Lung (tissue), 12 donors: ENCODE data around the gene ERMARD. TPM values are rescaled to one million over a fixed set of nuclear protein-coding genes. Genes with fewer than 3 reads are reported as not detected.

Experiments
- ATAC-seq: fragments of 200-7000 bp; cut with Tn5 transposase; one replicate; pipeline ENCODE4 v1.9.1; 2020; ENCODE audit warnings: moderate number of reproducible peaks; ENCODE audit not compliant: insufficient read depth, low FRiP score
- DNase-seq, 3 donors: peaks; one replicate each; pipeline ENCODE4 v3.0.0-alpha.2; 2013 to 2017
- H3K27ac ChIP-seq, 2 donors: one replicate each; pipeline ENCODE4 v1.5.1; 2013; ENCODE audit warnings: mild to moderate bottlenecking in 2 of 2, moderate library complexity in 2 of 2, control low read depth in 1 of 2, inconsistent platforms in 1 of 2, low read depth in 1 of 2, low read length in 1 of 2
- H3K27me3 ChIP-seq, 3 donors: one replicate each; pipeline ENCODE4 v1.5.1; 2013; ENCODE audit warnings: low read length in 2 of 3; ENCODE audit not compliant: control insufficient read depth in 3 of 3, insufficient read depth in 3 of 3
- H3K36me3 ChIP-seq, 4 donors: one replicate each; pipeline ENCODE4 v1.5.1; 2013; ENCODE audit warnings: low read length in 4 of 4, mild to moderate bottlenecking in 1 of 4, moderate library complexity in 1 of 4; ENCODE audit not compliant: control insufficient read depth in 4 of 4, insufficient read depth in 4 of 4
- H3K4me1 ChIP-seq, 5 donors: one replicate each; pipeline ENCODE4 v1.5.1; 2013; ENCODE audit warnings: low read length in 5 of 5, mild to moderate bottlenecking in 2 of 5, moderate library complexity in 1 of 5; ENCODE audit not compliant: control insufficient read depth in 5 of 5, insufficient read depth in 5 of 5
- H3K4me3 ChIP-seq: one replicate; pipeline ENCODE4 v1.5.1; 2013; ENCODE audit warnings: mild to moderate bottlenecking, control low read depth, moderate library complexity
- H3K9ac ChIP-seq, 2 donors: one replicate each; pipeline ENCODE4 v1.5.1; 2013; ENCODE audit warnings: low read length in 2 of 2, control low read depth in 1 of 2; ENCODE audit not compliant: insufficient read depth in 1 of 2
- H3K9me3 ChIP-seq, 4 donors: one replicate each; pipeline ENCODE4 v1.5.1; 2013; ENCODE audit warnings: low read length in 3 of 4, mild to moderate bottlenecking in 1 of 4, moderate library complexity in 1 of 4; ENCODE audit not compliant: control insufficient read depth in 4 of 4, insufficient read depth in 3 of 4
- CTCF ChIP-seq: IDR thresholded peaks from 2 replicates; pipeline ENCODE4 v1.5.1; 2012; ENCODE audit warnings: mild to moderate bottlenecking; ENCODE audit errors: control extremely low read depth, extremely low read depth
- WGBS, 2 donors: extraction: QIAGEN DNeasy Blood & Tissue Kit; methylation state at CpG; one replicate each; pipeline ENCODE4 v1.1.7; 2013; 5-methylcytosine and 5-hydroxymethylcytosine counted together
- polyA plus RNA-seq, 2 donors: library from polyadenylated mRNA; stranded (reverse); fragments of 200-250 nt; gene quantifications; one replicate each; pipeline ENCODE4 v1.2.1, GENCODE V29; 2013
- total RNA-seq, 2 donors: library from RNA; depleted of rRNA in 1 of 2; stranded (reverse); fragments of >200 nt in 1 of 2; gene quantifications; one replicate each; pipeline ENCODE4 v1.2.1, GENCODE V29; 2014 to 2021
- donor health status: control.
- donor health status: control.
- donor health status: Bipolar disorder and iron deficiency.
- donor health status: healthy.
- donor health status: DM: yes; HTN: yes; CAD: no.

ERMARD gene
- total and polyA plus RNA-seq, 4 donors = 18.7 to 55.3 (median 32.9) TPM

GRCh38 chr6:169707772-169708171 lies 43.6 kb upstream of the ERMARD start:
- Histone ChIP-seq H3K9ac (no peak overlapping the region), H3K4me3 (no peak overlapping the region), H3K36me3 (peaks cover 0 to 38% (median 15%) of the 10 kb centered on the region in 4 donors), H3K27ac (no peak overlapping the region), H3K4me1 (peaks cover 0 to 25% (median 0%) of the 10 kb centered on the region in 5 donors), H3K27me3 (no peaks in the 10 kb centered on the region), H3K9me3 (no peaks in the 10 kb centered on the region)
- 90 to 92% methylated on average over 2 of the region's 2 CpGs for whole genome bisulfite sequencing, 2 donors
- TF ChIP-seq CTCF = no peak
- no peak for ATAC-seq
- no peak for DNase-seq

- ATAC-seq (no peak), DNase-seq (no peak)
- H3K27ac ChIP-seq = no peak overlapping the region
- no peaks in the 10 kb centered on the region for H3K27me3 ChIP-seq
- H3K9ac ChIP-seq = no peak overlapping the region
- no peak overlapping the region for H3K4me3 ChIP-seq
- peaks cover 0 to 10% (median 0%) of the 10 kb centered on the region in 5 donors for H3K4me1 ChIP-seq
- H3K9me3 ChIP-seq = no peaks in the 10 kb centered on the region
- TF ChIP-seq CTCF = no peak
- H3K36me3 ChIP-seq = peaks cover 7 to 39% (median 20%) of the 10 kb centered on the region in 4 donors
Observed at GRCh38 chr6:169709293-169709692, 42.1 kb upstream of the ERMARD start.

- ATAC-seq (no peak), DNase-seq (no peak)
- no peaks in the 10 kb centered on the region for H3K27me3 ChIP-seq
- no peaks in the 10 kb centered on the region for H3K9me3 ChIP-seq
- H3K36me3 ChIP-seq = peaks cover 11 to 38% (median 21%) of the 10 kb centered on the region in 4 donors
- peaks cover 0 to 3% (median 0%) of the 10 kb centered on the region in 5 donors for H3K4me1 ChIP-seq
- H3K9ac ChIP-seq = no peak overlapping the region
- TF ChIP-seq CTCF = no peak
- 85% methylated on average over 3 of the region's 3 CpGs for WGBS, 2 donors
- no peak overlapping the region for H3K27ac ChIP-seq
- no peak overlapping the region for H3K4me3 ChIP-seq
Observed at GRCh38 chr6:169710009-169710408, 41.4 kb upstream of the ERMARD start.

- Histone ChIP-seq H3K36me3 (peaks cover 11 to 41% (median 23%) of the 10 kb centered on the region in 4 donors), H3K4me3 (no peak overlapping the region), H3K27me3 (no peaks in the 10 kb centered on the region), H3K9me3 (no peaks in the 10 kb centered on the region), H3K4me1 (peaks cover 0 to 3% (median 0%) of the 10 kb centered on the region in 5 donors), H3K27ac (no peak overlapping the region), H3K9ac (no peak overlapping the region)
- no peak for TF ChIP-seq CTCF
- no peak for DNase-seq
- 94 to 97% methylated on average over 2 of the region's 2 CpGs for WGBS, 2 donors
- no peak for ATAC-seq
Observed at GRCh38 chr6:169714178-169714577, 37.2 kb upstream of the ERMARD start.
